Smooth muscle cell (in vitro differentiated cells): Measurements from ENCODE around the gene LCN12. TPM values are rescaled to one million over a fixed set of nuclear protein-coding genes. Genes with fewer than 3 reads are reported as not detected.

ENCODE experiments used
- DNase-seq: peaks from one replicate; lab custom pipeline; 2025; ENCODE audit not compliant: unreplicated experiment; lab: John Stamatoyannopoulos, UW
- H2AFZ ChIP-seq: fragments of 200-600 bp; sonication (generic); 2 replicates; pipeline ENCODE4 v1.6.0; 2016; ENCODE audit warnings: antibody characterized with exemption, low read depth, mild to moderate bottlenecking
- H3F3A ChIP-seq: fragments of 200-600 bp; sonication (generic); 2 replicates; pipeline ENCODE4 v1.6.0; 2017; ENCODE audit warnings: antibody characterized with exemption, low read depth
- H3K27ac ChIP-seq: fragments of 200-600 bp; sonication (generic); 2 replicates; pipeline ENCODE4 v1.5.1; 2016; ENCODE audit warnings: low read depth, mild to moderate bottlenecking
- H3K27me3 ChIP-seq: fragments of 200-600 bp; sonication (generic); 2 replicates; pipeline ENCODE4 v1.6.1; 2016; ENCODE audit warnings: low read depth, mild to moderate bottlenecking
- H3K36me3 ChIP-seq: fragments of 200-600 bp; sonication (generic); 2 replicates; pipeline ENCODE4 v1.5.1; 2016; ENCODE audit warnings: low read depth
- H3K4me1 ChIP-seq: fragments of 200-600 bp; sonication (generic); 2 replicates; pipeline ENCODE4 v1.5.1; 2016; ENCODE audit warnings: low read depth
- H3K4me2 ChIP-seq: fragments of 200-600 bp; sonication (generic); 2 replicates; pipeline ENCODE4 v1.6.0; 2016; ENCODE audit warnings: mild to moderate bottlenecking
- H3K4me3 ChIP-seq: fragments of 200-600 bp; sonication (generic); 2 replicates; pipeline ENCODE4 v1.5.1; 2016; ENCODE audit warnings: mild to moderate bottlenecking
- H3K79me2 ChIP-seq: fragments of 200-600 bp; sonication (generic); 2 replicates; pipeline ENCODE4 v1.6.0; 2016; ENCODE audit warnings: low read depth, mild to moderate bottlenecking
- H3K9ac ChIP-seq: fragments of 200-600 bp; sonication (generic); 2 replicates; pipeline ENCODE4 v1.6.0; 2016; ENCODE audit warnings: low read depth
- H3K9me3 ChIP-seq: fragments of 200-600 bp; sonication (generic); replicated peaks from 2 replicates; pipeline ENCODE4 v1.5.1; 2016; ENCODE audit warnings: low read depth
- H4K20me1 ChIP-seq: fragments of 200-600 bp; sonication (generic); 2 replicates; pipeline ENCODE4 v1.6.0; 2016; ENCODE audit warnings: low read depth
- WGBS: methylation state at CpG from one replicate; pipeline ENCODE4 v1.1.7; 2016; ENCODE audit warnings: low lambda C conversion rate; 5-methylcytosine and 5-hydroxymethylcytosine counted together
- polyA plus RNA-seq: library from polyadenylated mRNA; unstranded; fragments of >200 nt; fragmentation: Nextera tagmentation; extraction: Ambion mirVana; gene quantifications from 2 replicates; pipeline ENCODE4 v1.2.1, GENCODE V29; 2016
- total RNA-seq: library from RNA; depleted of rRNA; stranded (reverse); fragments of >200 nt; gene quantifications from 2 replicates; pipeline ENCODE4 v1.2.3, GENCODE V29; 2014
- TF ChIP-seq, protein P1 (sequence below): fragments of 200-600 bp; sonication (generic); IDR thresholded peaks from 2 replicates; pipeline ENCODE4 v1.5.1; 2017; ENCODE audit warnings: borderline replicate concordance, mild to moderate bottlenecking, antibody characterized with exemption; ENCODE audit not compliant: insufficient read depth, poor library complexity, severe bottlenecking

Gene LCN12
- total and polyA plus RNA-seq, 2 experiments from 2014 or later, result not detected

GRCh38 chr9:136921718-136922117 is 30.4 kb upstream of the LCN12 start:
- H3K4me1 ChIP-seq, result no peaks in the 10 kb centered on the region
- no peak overlapping the region for H3K9ac ChIP-seq
- H3F3A ChIP-seq, result no peaks in the 10 kb centered on the region
- no peak overlapping the region for H3K4me2 ChIP-seq
- no peaks in the 10 kb centered on the region for H3K9me3 ChIP-seq
- H3K27me3 ChIP-seq, result no peaks in the 10 kb centered on the region
- H3K27ac ChIP-seq, result no peak overlapping the region
- H3K79me2 ChIP-seq, result no peaks in the 10 kb centered on the region
- H4K20me1 ChIP-seq, result no peaks in the 10 kb centered on the region
- no peak overlapping the region for H2AFZ ChIP-seq
- TF ChIP-seq, protein P1, sequence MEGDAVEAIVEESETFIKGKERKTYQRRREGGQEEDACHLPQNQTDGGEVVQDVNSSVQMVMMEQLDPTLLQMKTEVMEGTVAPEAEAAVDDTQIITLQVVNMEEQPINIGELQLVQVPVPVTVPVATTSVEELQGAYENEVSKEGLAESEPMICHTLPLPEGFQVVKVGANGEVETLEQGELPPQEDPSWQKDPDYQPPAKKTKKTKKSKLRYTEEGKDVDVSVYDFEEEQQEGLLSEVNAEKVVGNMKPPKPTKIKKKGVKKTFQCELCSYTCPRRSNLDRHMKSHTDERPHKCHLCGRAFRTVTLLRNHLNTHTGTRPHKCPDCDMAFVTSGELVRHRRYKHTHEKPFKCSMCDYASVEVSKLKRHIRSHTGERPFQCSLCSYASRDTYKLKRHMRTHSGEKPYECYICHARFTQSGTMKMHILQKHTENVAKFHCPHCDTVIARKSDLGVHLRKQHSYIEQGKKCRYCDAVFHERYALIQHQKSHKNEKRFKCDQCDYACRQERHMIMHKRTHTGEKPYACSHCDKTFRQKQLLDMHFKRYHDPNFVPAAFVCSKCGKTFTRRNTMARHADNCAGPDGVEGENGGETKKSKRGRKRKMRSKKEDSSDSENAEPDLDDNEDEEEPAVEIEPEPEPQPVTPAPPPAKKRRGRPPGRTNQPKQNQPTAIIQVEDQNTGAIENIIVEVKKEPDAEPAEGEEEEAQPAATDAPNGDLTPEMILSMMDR, result no peak
- H3K4me3 ChIP-seq, result no peak overlapping the region
- H3K36me3 ChIP-seq, result no peaks in the 10 kb centered on the region
- WGBS, result 94% methylated on average over 8 of the region's 10 CpGs
- no peak for DNase-seq

- Histone ChIP-seq H3F3A (no peaks in the 10 kb centered on the region), H3K9me3 (no peaks in the 10 kb centered on the region), H3K4me2 (no peak overlapping the region), H3K79me2 (no peaks in the 10 kb centered on the region), H3K4me1 (no peaks in the 10 kb centered on the region), H3K36me3 (no peaks in the 10 kb centered on the region), H4K20me1 (no peaks in the 10 kb centered on the region), H3K27me3 (no peaks in the 10 kb centered on the region), H3K27ac (no peak overlapping the region), H3K4me3 (no peak overlapping the region), H3K9ac (no peak overlapping the region), H2AFZ (no peak overlapping the region)
- TF ChIP-seq, protein P1, result no peak
- no peak for DNase-seq
- 88% methylated on average over 11 of the region's 19 CpGs for WGBS
Measured at GRCh38 chr9:136922540-136922939, 29.5 kb upstream of the LCN12 start.

DNA sequence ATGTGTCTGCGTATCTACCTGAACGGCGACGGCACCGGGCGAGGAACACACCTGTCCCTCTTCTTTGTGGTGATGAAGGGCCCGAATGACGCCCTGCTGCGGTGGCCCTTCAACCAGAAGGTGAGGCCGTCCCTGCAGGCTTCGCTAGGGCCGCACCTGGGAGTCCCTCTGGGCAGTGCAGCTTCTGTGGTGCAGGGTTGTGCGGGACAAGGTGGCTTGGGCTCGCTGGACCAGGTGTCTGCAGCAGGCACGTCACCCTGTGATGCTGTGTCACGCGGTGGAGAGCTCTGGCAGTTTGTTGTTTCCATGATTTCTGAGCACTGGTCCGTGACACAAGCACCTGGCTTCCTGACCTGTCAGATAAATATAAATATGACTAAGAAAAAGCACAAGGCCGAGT is 28.2 kb upstream of the LCN12 start:
- H2AFZ ChIP-seq, result no peak overlapping the region
- TF ChIP-seq, protein P1, result no peak

GRCh38 chr9:136925414-136926153 is 26.5 kb upstream of the LCN12 start:
- Histone ChIP-seq H3K36me3 (no peaks in the 10 kb centered on the region), H3K4me1 (no peaks in the 10 kb centered on the region), H3K79me2 (no peaks in the 10 kb centered on the region), H2AFZ (no peak overlapping the region), H3K27ac (no peak overlapping the region), H4K20me1 (no peaks in the 10 kb centered on the region), H3K9me3 (no peaks in the 10 kb centered on the region), H3K4me3 (no peak overlapping the region), H3K27me3 (no peaks in the 10 kb centered on the region), H3K4me2 (no peak overlapping the region), H3K9ac (no peak overlapping the region), H3F3A (no peaks in the 10 kb centered on the region)
- 90% methylated on average over 33 of the region's 33 CpGs for WGBS
- TF ChIP-seq, protein P1, result no peak
- DNase-seq, result no peak

More for the DNA sequence above, 28.2 kb upstream of the LCN12 start:
- H3K27me3 ChIP-seq, result no peaks in the 10 kb centered on the region
- H3K27ac ChIP-seq, result no peak overlapping the region
- H3K4me2 ChIP-seq, result no peak overlapping the region
- no peak overlapping the region for H3K9ac ChIP-seq
- no peaks in the 10 kb centered on the region for H3F3A ChIP-seq
- no peaks in the 10 kb centered on the region for H3K36me3 ChIP-seq
- H3K4me3 ChIP-seq, result no peak overlapping the region
- H3K79me2 ChIP-seq, result no peaks in the 10 kb centered on the region
- no peaks in the 10 kb centered on the region for H3K4me1 ChIP-seq
- DNase-seq, result no peak
- 99% methylated on average over 19 of the region's 19 CpGs for WGBS
- no peaks in the 10 kb centered on the region for H3K9me3 ChIP-seq
- H4K20me1 ChIP-seq, result no peaks in the 10 kb centered on the region
